SK-N-SH treated with all-trans-retinoic acid at 6 μM for 48 hours (cell line): ENCODE data around the gene TNFAIP8.

Source experiments
- ATAC-seq: fragments of 200-7000 bp; cut with Tn5 transposase; 3 replicates; pipeline ENCODE4 v1.9.1; 2020; ENCODE audit warnings: mild to moderate bottlenecking, moderate library complexity
- CSDC2 ChIP-seq: fragments of 250-450 bp; sonication (Bioruptor Pico); IDR thresholded peaks from 2 replicates; pipeline ENCODE4 v1.5.0; 2020; ENCODE audit warnings: mild to moderate bottlenecking, moderate library complexity
- ESRRG ChIP-seq: fragments of 250-450 bp; sonication (Bioruptor Pico); IDR thresholded peaks from 2 replicates; pipeline ENCODE4 v1.6.1; 2021; ENCODE audit warnings: mild to moderate bottlenecking
- GLIS3 ChIP-seq: fragments of 250-450 bp; sonication (Bioruptor Pico); IDR thresholded peaks from 2 replicates; pipeline ENCODE4 v1.5.0; 2020; ENCODE audit warnings: mild to moderate bottlenecking, moderate library complexity
- ISL1 ChIP-seq: fragments of 250-450 bp; sonication (Bioruptor Pico); IDR thresholded peaks from 2 replicates; pipeline ENCODE4 v2.1.2; 2022; ENCODE audit warnings: mild to moderate bottlenecking, moderate library complexity
- OSR1 ChIP-seq: fragments of 250-450 bp; sonication (Bioruptor Pico); IDR thresholded peaks from 2 replicates; pipeline ENCODE4 v1.8.0; 2022; ENCODE audit warnings: moderate library complexity, mild to moderate bottlenecking, inconsistent platforms
- PATZ1 ChIP-seq: fragments of 250-450 bp; sonication (Bioruptor Pico); IDR thresholded peaks from 2 replicates; pipeline ENCODE4 v1.8.0; 2020; ENCODE audit warnings: mild to moderate bottlenecking, moderate library complexity, borderline replicate concordance
- PPARA ChIP-seq: fragments of 250-450 bp; sonication (Bioruptor Pico); IDR thresholded peaks from 2 replicates; pipeline ENCODE4 v1.5.0; 2020; ENCODE audit warnings: mild to moderate bottlenecking, borderline replicate concordance
- RARB ChIP-seq: fragments of 250-450 bp; sonication (Bioruptor Pico); IDR thresholded peaks from 2 replicates; pipeline ENCODE4 v1.8.0; 2021; ENCODE audit warnings: mild to moderate bottlenecking, moderate library complexity
- TCF4 ChIP-seq: fragments of 250-450 bp; sonication (Bioruptor Pico); IDR thresholded peaks from 2 replicates; pipeline ENCODE4 v1.8.0; 2021; ENCODE audit warnings: mild to moderate bottlenecking, moderate library complexity, borderline replicate concordance
- ZC3H10 ChIP-seq: fragments of 250-450 bp; sonication (Bioruptor Pico); IDR thresholded peaks from 2 replicates; pipeline ENCODE4 v1.5.1; 2021; ENCODE audit warnings: mild to moderate bottlenecking, moderate library complexity
- ZFP3 ChIP-seq: fragments of 250-450 bp; sonication (Bioruptor Pico); IDR thresholded peaks from 2 replicates; pipeline ENCODE4 v1.5.0; 2020; ENCODE audit warnings: mild to moderate bottlenecking, moderate library complexity
- ZFP30 ChIP-seq: fragments of 450-650 bp; formaldehyde crosslinking; IDR thresholded peaks from 2 replicates; pipeline ENCODE4 v1.5.0; 2022; ENCODE audit warnings: mild to moderate bottlenecking, moderate library complexity
- ZNF565 ChIP-seq: fragments of 450-650 bp; formaldehyde crosslinking; conservative IDR thresholded peaks from 2 replicates; pipeline ENCODE4 v1.5.0; 2020; ENCODE audit warnings: low read depth, mild to moderate bottlenecking, moderate library complexity
- ZNF70 ChIP-seq: fragments of 450-650 bp; formaldehyde crosslinking; IDR thresholded peaks from 2 replicates; pipeline ENCODE4 v1.5.0; 2020; ENCODE audit warnings: mild to moderate bottlenecking, moderate library complexity
- TF ChIP-seq, protein P1 (sequence below): fragments of 250-450 bp; sonication (Bioruptor Pico); IDR thresholded peaks from 2 replicates; pipeline ENCODE4 v1.8.0; 2021; ENCODE audit warnings: low read depth, mild to moderate bottlenecking, moderate library complexity, borderline replicate concordance
- TF ChIP-seq, protein P2 (sequence below): fragments of 250-450 bp; sonication (Bioruptor Pico); IDR thresholded peaks from 2 replicates; pipeline ENCODE4 v1.5.0; 2020; ENCODE audit warnings: mild to moderate bottlenecking, moderate library complexity
- TF ChIP-seq, protein P3 (sequence below): fragments of 250-450 bp; sonication (Bioruptor Pico); IDR thresholded peaks from 2 replicates; pipeline ENCODE4 v1.5.1; 2021; ENCODE audit warnings: mild to moderate bottlenecking, moderate library complexity
- TF ChIP-seq, protein P4 (sequence below): fragments of 250-450 bp; sonication (Bioruptor Pico); IDR thresholded peaks from 2 replicates; pipeline ENCODE4 v1.5.1; 2020; ENCODE audit warnings: low read depth, mild to moderate bottlenecking, moderate library complexity

Gene TNFAIP8

GRCh38 chr5:119354537-119355243 is 1.1 kb upstream of the TNFAIP8 start:
- TF ChIP-seq TCF4 (CRISPR knock-in tag) (no peak), PPARA (CRISPR knock-in tag) (no peak), GLIS3 (CRISPR knock-in tag) (no peak), OSR1 (CRISPR knock-in tag) (no peak), ZNF70 (CRISPR knock-in tag) (no peak), ZFP3 (no peak), ISL1 (CRISPR knock-in tag) (no peak), ESRRG (CRISPR knock-in tag) (no peak), RARB (CRISPR knock-in tag) (no peak)
- TF ChIP-seq, protein P1, sequence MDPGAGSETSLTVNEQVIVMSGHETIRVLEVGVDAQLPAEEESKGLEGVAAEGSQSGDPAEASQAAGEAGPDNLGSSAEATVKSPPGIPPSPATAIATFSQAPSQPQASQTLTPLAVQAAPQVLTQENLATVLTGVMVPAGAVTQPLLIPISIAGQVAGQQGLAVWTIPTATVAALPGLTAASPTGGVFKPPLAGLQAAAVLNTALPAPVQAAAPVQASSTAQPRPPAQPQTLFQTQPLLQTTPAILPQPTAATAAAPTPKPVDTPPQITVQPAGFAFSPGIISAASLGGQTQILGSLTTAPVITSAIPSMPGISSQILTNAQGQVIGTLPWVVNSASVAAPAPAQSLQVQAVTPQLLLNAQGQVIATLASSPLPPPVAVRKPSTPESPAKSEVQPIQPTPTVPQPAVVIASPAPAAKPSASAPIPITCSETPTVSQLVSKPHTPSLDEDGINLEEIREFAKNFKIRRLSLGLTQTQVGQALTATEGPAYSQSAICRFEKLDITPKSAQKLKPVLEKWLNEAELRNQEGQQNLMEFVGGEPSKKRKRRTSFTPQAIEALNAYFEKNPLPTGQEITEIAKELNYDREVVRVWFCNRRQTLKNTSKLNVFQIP: no peak
- TF ChIP-seq, protein P2, sequence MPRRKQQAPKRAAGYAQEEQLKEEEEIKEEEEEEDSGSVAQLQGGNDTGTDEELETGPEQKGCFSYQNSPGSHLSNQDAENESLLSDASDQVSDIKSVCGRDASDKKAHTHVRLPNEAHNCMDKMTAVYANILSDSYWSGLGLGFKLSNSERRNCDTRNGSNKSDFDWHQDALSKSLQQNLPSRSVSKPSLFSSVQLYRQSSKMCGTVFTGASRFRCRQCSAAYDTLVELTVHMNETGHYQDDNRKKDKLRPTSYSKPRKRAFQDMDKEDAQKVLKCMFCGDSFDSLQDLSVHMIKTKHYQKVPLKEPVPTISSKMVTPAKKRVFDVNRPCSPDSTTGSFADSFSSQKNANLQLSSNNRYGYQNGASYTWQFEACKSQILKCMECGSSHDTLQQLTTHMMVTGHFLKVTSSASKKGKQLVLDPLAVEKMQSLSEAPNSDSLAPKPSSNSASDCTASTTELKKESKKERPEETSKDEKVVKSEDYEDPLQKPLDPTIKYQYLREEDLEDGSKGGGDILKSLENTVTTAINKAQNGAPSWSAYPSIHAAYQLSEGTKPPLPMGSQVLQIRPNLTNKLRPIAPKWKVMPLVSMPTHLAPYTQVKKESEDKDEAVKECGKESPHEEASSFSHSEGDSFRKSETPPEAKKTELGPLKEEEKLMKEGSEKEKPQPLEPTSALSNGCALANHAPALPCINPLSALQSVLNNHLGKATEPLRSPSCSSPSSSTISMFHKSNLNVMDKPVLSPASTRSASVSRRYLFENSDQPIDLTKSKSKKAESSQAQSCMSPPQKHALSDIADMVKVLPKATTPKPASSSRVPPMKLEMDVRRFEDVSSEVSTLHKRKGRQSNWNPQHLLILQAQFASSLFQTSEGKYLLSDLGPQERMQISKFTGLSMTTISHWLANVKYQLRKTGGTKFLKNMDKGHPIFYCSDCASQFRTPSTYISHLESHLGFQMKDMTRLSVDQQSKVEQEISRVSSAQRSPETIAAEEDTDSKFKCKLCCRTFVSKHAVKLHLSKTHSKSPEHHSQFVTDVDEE (CRISPR knock-in tag): no peak
- TF ChIP-seq, protein P3, sequence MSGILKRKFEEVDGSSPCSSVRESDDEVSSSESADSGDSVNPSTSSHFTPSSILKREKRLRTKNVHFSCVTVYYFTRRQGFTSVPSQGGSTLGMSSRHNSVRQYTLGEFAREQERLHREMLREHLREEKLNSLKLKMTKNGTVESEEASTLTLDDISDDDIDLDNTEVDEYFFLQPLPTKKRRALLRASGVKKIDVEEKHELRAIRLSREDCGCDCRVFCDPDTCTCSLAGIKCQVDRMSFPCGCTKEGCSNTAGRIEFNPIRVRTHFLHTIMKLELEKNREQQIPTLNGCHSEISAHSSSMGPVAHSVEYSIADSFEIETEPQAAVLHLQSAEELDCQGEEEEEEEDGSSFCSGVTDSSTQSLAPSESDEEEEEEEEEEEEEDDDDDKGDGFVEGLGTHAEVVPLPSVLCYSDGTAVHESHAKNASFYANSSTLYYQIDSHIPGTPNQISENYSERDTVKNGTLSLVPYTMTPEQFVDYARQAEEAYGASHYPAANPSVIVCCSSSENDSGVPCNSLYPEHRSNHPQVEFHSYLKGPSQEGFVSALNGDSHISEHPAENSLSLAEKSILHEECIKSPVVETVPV (CRISPR knock-in tag): no peak
- no peak for ATAC-seq

DNA sequence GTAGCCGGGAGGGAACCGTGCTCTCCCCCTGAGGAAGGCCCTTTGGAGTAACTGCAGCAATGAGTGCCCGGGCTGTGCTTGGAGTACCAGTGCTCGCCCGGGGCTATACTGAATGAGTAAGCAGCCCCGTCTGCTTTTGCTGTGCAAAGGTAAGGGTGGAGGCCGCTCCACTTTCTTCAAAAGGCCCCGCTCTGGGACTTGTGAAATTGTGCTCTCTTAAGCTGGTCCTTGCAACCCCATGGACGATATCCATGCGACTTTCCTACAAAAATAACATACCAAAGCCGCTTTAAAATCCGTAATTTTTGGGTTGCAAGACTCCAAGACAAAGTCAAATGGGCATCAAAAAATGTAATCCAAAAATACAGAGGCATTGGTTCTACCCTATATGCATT is 578 bp upstream of the TNFAIP8 start:
- ATAC-seq: no peak

More for the DNA sequence above, 578 bp upstream of the TNFAIP8 start:
- TF ChIP-seq, protein P2 (CRISPR knock-in tag): no peak
- TF ChIP-seq TCF4 (CRISPR knock-in tag) (no peak), PATZ1 (CRISPR knock-in tag) (no peak), CSDC2 (no peak), ZC3H10 (CRISPR knock-in tag) (no peak), ZNF565 (no peak), OSR1 (CRISPR knock-in tag) (no peak), ZFP30 (CRISPR knock-in tag) (no peak), PPARA (CRISPR knock-in tag) (no peak)
- TF ChIP-seq, protein P3 (CRISPR knock-in tag): no peak
- TF ChIP-seq, protein P4, sequence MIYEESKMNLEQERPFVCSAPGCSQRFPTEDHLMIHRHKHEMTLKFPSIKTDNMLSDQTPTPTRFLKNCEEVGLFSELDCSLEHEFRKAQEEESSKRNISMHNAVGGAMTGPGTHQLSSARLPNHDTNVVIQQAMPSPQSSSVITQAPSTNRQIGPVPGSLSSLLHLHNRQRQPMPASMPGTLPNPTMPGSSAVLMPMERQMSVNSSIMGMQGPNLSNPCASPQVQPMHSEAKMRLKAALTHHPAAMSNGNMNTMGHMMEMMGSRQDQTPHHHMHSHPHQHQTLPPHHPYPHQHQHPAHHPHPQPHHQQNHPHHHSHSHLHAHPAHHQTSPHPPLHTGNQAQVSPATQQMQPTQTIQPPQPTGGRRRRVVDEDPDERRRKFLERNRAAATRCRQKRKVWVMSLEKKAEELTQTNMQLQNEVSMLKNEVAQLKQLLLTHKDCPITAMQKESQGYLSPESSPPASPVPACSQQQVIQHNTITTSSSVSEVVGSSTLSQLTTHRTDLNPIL (CRISPR knock-in tag): no peak
- TF ChIP-seq, protein P1: no peak
